H1 (cell line): ENCODE results near the gene TRDMT1. TPM values are rescaled to one million over a fixed set of nuclear protein-coding genes. Genes with fewer than 3 reads are reported as not detected.

Experiments used
- CTCF ChIA-PET: fragments of 300-600 bp; sonication (Branson Sonifier 250); formaldehyde crosslinking; loops from one replicate; lab custom pipeline; 2021; ENCODE audit not compliant: partially characterized antibody; lab: Charles Lee
- POLR2A ChIA-PET: fragments of 300-600 bp; sonication (Branson Sonifier 250); formaldehyde crosslinking; loops from one replicate; lab custom pipeline; 2021; ENCODE audit warnings: inconsistent platforms; ENCODE audit not compliant: partially characterized antibody; lab: Charles Lee
- DNase-seq, 2 experiments: peaks; one replicate each; pipeline versions ENCODE4 v3.0.0 to v3.0.0-alpha.2; 2010 to 2022; ENCODE audit warnings: low spot score in 2 of 2, low read depth in 1 of 2, mixed read lengths in 1 of 2
- FAIRE-seq: peaks from 2 replicates; lab custom pipeline; 2011; peaks lifted over from hg19 to GRCh38; lab: Jason Lieb, UNC
- H2AFZ ChIP-seq: 2 replicates; pipeline ENCODE4 v1.8.1; 2012; ENCODE audit warnings: low read length, inconsistent platforms
- H2AK5ac ChIP-seq: 2 replicates; pipeline ENCODE4 v1.6.1; 2013; ENCODE audit warnings: low read depth, low read length
- H2BK120ac ChIP-seq: replicated peaks from 2 replicates; pipeline ENCODE3; 2013; ENCODE audit warnings: low read depth, low read length, inconsistent platforms
- H2BK12ac ChIP-seq: 2 replicates; pipeline ENCODE4 v1.6.1; 2013; ENCODE audit warnings: low read depth, low read length
- H2BK15ac ChIP-seq: 2 replicates; pipeline ENCODE4 v1.6.1; 2013; ENCODE audit warnings: low read length
- H2BK20ac ChIP-seq: 2 replicates; pipeline ENCODE4 v1.6.1; 2013; ENCODE audit warnings: low read length
- H2BK5ac ChIP-seq: 2 replicates; pipeline ENCODE4 v1.6.1; 2013; ENCODE audit warnings: low read depth, low read length
- H3K14ac ChIP-seq: 2 replicates; pipeline ENCODE4 v1.6.1; 2013; ENCODE audit warnings: inconsistent platforms; ENCODE audit not compliant: insufficient read length
- H3K18ac ChIP-seq: 2 replicates; pipeline ENCODE4 v1.6.1; 2013; ENCODE audit warnings: low read length; ENCODE audit errors: extremely low read depth
- H3K23ac ChIP-seq: 2 replicates; pipeline ENCODE4 v1.6.1; 2013; ENCODE audit warnings: inconsistent platforms; ENCODE audit not compliant: insufficient read length
- H3K23me2 ChIP-seq: 2 replicates; pipeline ENCODE4 v1.6.1; 2013; ENCODE audit warnings: low read depth, low read length
- H3K27ac ChIP-seq: 2 replicates; pipeline ENCODE4 v1.6.1; 2011; ENCODE audit warnings: low read depth, low read length, inconsistent platforms
- H3K27me3 ChIP-seq, 4 experiments: replicated peaks in 1 of 4; 1 replicate in 1 of 4; 2 replicates in 3 of 4; pipeline versions ENCODE4 v1.6.1 to v1.8.1; 2011 to 2013; ENCODE audit warnings: low read length in 3 of 4, mild to moderate bottlenecking in 3 of 4, inconsistent platforms in 2 of 4, mixed read lengths in 2 of 4, moderate library complexity in 1 of 4; ENCODE audit not compliant: control insufficient read depth in 3 of 4, insufficient read depth in 3 of 4; ENCODE audit errors: extremely low read depth in 1 of 4
- H3K36me3 ChIP-seq, 4 experiments: 2 replicates each; pipeline versions ENCODE4 v1.6.1 to v1.8.1; 2011 to 2013; ENCODE audit warnings: mild to moderate bottlenecking in 4 of 4, low read length in 3 of 4, moderate library complexity in 2 of 4, control low read depth in 1 of 4, inconsistent platforms in 1 of 4; ENCODE audit not compliant: insufficient read depth in 4 of 4, control insufficient read depth in 2 of 4
- H3K4ac ChIP-seq: replicated peaks from 2 replicates; pipeline ENCODE3; 2013; ENCODE audit warnings: low read length, low read depth, mixed read lengths, inconsistent platforms; ENCODE audit not compliant: insufficient read length
- H3K4me1 ChIP-seq, 4 experiments: replicated peaks in 1 of 4; 1 replicate in 1 of 4; 2 replicates in 3 of 4; pipeline versions ENCODE4 v1.6.1 to v1.8.1; 2011 to 2013; ENCODE audit warnings: low read length in 3 of 4, inconsistent platforms in 2 of 4, mixed read lengths in 1 of 4; ENCODE audit not compliant: insufficient read depth in 4 of 4, control insufficient read depth in 3 of 4
- H3K4me2 ChIP-seq, 2 experiments: 2 replicates each; pipeline versions ENCODE4 v1.6.1 to v1.8.1; 2011 to 2013; ENCODE audit warnings: low read depth in 2 of 2, low read length in 2 of 2, control low read depth in 1 of 2, inconsistent platforms in 1 of 2, mild to moderate bottlenecking in 1 of 2; ENCODE audit not compliant: insufficient read depth in 1 of 2
- H3K4me3 ChIP-seq, 4 experiments: fragments of 200-600, 300-600 bp in 1 of 4; sonication (generic), shearing (Covaris generic), sonication (Bioruptor Twin) in 1 of 4; 2 replicates each; pipeline versions ENCODE4 v1.5.1 to v1.8.1; 2011 to 2016; ENCODE audit warnings: low read length in 4 of 4, low read depth in 3 of 4, control low read depth in 2 of 4, inconsistent platforms in 2 of 4, mild to moderate bottlenecking in 2 of 4, mixed read lengths in 1 of 4, moderate library complexity in 1 of 4; ENCODE audit not compliant: insufficient read depth in 2 of 4; ENCODE audit errors: extremely low read depth in 1 of 4
- H3K56ac ChIP-seq: replicated peaks from 2 replicates; pipeline ENCODE3; 2013; ENCODE audit warnings: low read depth, mild to moderate bottlenecking, mixed read lengths, low read length, inconsistent platforms; ENCODE audit not compliant: insufficient read length
- H3K79me1 ChIP-seq: 2 replicates; pipeline ENCODE4 v1.6.1; 2013; ENCODE audit warnings: low read depth, low read length, control low read depth
- H3K79me2 ChIP-seq, 2 experiments: 2 replicates each; pipeline versions ENCODE4 v1.6.1 to v1.8.1; 2012 to 2013; ENCODE audit warnings: low read length in 2 of 2, mild to moderate bottlenecking in 2 of 2, inconsistent platforms in 1 of 2; ENCODE audit not compliant: insufficient read depth in 2 of 2, control insufficient read depth in 1 of 2
- H3K9ac ChIP-seq, 4 experiments: replicated peaks in 1 of 4; 1 replicate in 1 of 4; 2 replicates in 3 of 4; pipeline versions ENCODE4 v1.6.1 to v1.8.1; 2011 to 2013; ENCODE audit warnings: low read depth in 3 of 4, low read length in 3 of 4, control low read depth in 2 of 4, mild to moderate bottlenecking in 2 of 4, moderate library complexity in 2 of 4, inconsistent platforms in 1 of 4; ENCODE audit errors: extremely low read depth in 1 of 4
- H3K9me3 ChIP-seq, 2 experiments: 2 replicates each; pipeline versions ENCODE4 v1.6.1 to v1.8.1; 2012 to 2013; ENCODE audit warnings: mild to moderate bottlenecking in 2 of 2, moderate library complexity in 2 of 2, control low read depth in 1 of 2, inconsistent platforms in 1 of 2, low read depth in 1 of 2, low read length in 1 of 2, mixed read lengths in 1 of 2; ENCODE audit not compliant: insufficient read depth in 2 of 2
- H4K20me1 ChIP-seq, 2 experiments: replicated peaks in 1 of 2; 2 replicates each; pipeline versions ENCODE3 to v1.8.1; 2011 to 2013; ENCODE audit warnings: inconsistent platforms in 2 of 2, low read length in 2 of 2, mild to moderate bottlenecking in 1 of 2; ENCODE audit not compliant: insufficient read depth in 2 of 2, control insufficient read depth in 1 of 2
- H4K5ac ChIP-seq: 2 replicates; pipeline ENCODE4 v1.6.1; 2013; ENCODE audit warnings: low read length, low read depth, mixed read lengths, inconsistent platforms; ENCODE audit not compliant: insufficient read length
- H4K8ac ChIP-seq: 2 replicates; pipeline ENCODE4 v1.8.0; 2013; ENCODE audit warnings: mild to moderate bottlenecking, moderate library complexity, low read length, inconsistent platforms; ENCODE audit not compliant: insufficient read depth; ENCODE audit errors: extremely low read depth
- H4K91ac ChIP-seq: replicated peaks from 2 replicates; pipeline ENCODE3; 2013; ENCODE audit warnings: low read length, mixed read lengths, inconsistent platforms; ENCODE audit not compliant: insufficient read length
- BCL11A ChIP-seq, 2 experiments: IDR thresholded peaks; one replicate each; pipeline ENCODE4 v1.6.1; 2011; ENCODE audit warnings: low read depth in 2 of 2, low read length in 2 of 2, mild to moderate bottlenecking in 2 of 2
- CREB1 ChIP-seq: IDR thresholded peaks from 2 replicates; pipeline ENCODE4 v1.6.1; 2012; ENCODE audit warnings: inconsistent platforms
- HDAC2 ChIP-seq, 2 experiments: fragments of 300-600 bp in 1 of 2; sonication (generic) in 1 of 2; IDR thresholded peaks; 2 replicates each; pipeline ENCODE4 v1.6.1; 2011 to 2012; ENCODE audit warnings: low read depth in 2 of 2, low read length in 2 of 2, mild to moderate bottlenecking in 2 of 2, moderate library complexity in 2 of 2, borderline replicate concordance in 1 of 2, inconsistent platforms in 1 of 2
- MAFK ChIP-seq: IDR thresholded peaks from 2 replicates; pipeline ENCODE4 v1.6.1; 2012; ENCODE audit warnings: low read depth, mild to moderate bottlenecking, improper control_type of control experiment, low read length
- POLR2AphosphoS5 ChIP-seq: IDR thresholded peaks from 2 replicates; pipeline ENCODE4 v1.6.1; 2011; ENCODE audit warnings: low read depth, low read length
- RAD21 ChIP-seq, 2 experiments: IDR thresholded peaks in 1 of 2; conservative IDR thresholded peaks in 1 of 2; 2 replicates each; pipeline ENCODE4 v1.6.1; 2011; ENCODE audit warnings: low read depth in 2 of 2, low read length in 2 of 2, improper control_type of control experiment in 1 of 2, inconsistent platforms in 1 of 2, mild to moderate bottlenecking in 1 of 2, moderate library complexity in 1 of 2
- SAP30 ChIP-seq: fragments of 300-600 bp; sonication (generic); IDR thresholded peaks from 2 replicates; pipeline ENCODE4 v1.7.1; 2012; ENCODE audit warnings: low read length, moderate library complexity, mild to moderate bottlenecking, inconsistent platforms; ENCODE audit not compliant: insufficient read depth, insufficient replicate concordance
- SIRT6 ChIP-seq: IDR thresholded peaks from one replicate; pipeline ENCODE4 v1.7.1; 2012; ENCODE audit warnings: low read length, inconsistent platforms
- SIX5 ChIP-seq: IDR thresholded peaks from 2 replicates; pipeline ENCODE4 v1.6.1; 2011; ENCODE audit warnings: mild to moderate bottlenecking, low read depth, low read length
- WGBS, 2 experiments: shearing (Covaris generic) in 1 of 2; methylation state at CpG; one replicate each; pipeline versions ENCODE4 v1.1.6 to v1.1.7; 2013 to 2015; ENCODE audit warnings: low lambda C conversion rate in 2 of 2, mixed read lengths in 2 of 2, inconsistent platforms in 1 of 2, low coverage in 1 of 2, missing lambda C conversion rate in 1 of 2; ENCODE audit not compliant: insufficient replicate concordance in 2 of 2, insufficient coverage in 1 of 2, insufficient read length in 1 of 2; ENCODE audit errors: extremely low coverage in 1 of 2, missing lambda C conversion rate in 1 of 2; 5-methylcytosine and 5-hydroxymethylcytosine counted together
- polyA plus RNA-seq, 7 experiments: library from polyadenylated mRNA; depleted of rRNA in 3 of 7; stranded (reverse) in 5 of 7; unstranded in 2 of 7; fragments of >200 nt in 5 of 7; fragments of 200-250 nt in 2 of 7; gene quantifications; 1 replicate in 5 of 7; 2 replicates in 1 of 7; 4 replicates in 1 of 7; pipeline versions ENCODE4 v1.2.1 to v1.2.3, GENCODE V29; 2011 to 2013; ENCODE audit warnings: missing spikeins in 2 of 7, mixed read lengths in 2 of 7
- total RNA-seq: library from RNA; stranded (reverse); fragmentation: NEBNext Ultra II Directional; extraction: Animal tissue kit (Norgen Biotek cat#: 25700); gene quantifications from 2 replicates; pipeline ENCODE4 v1.2.1, GENCODE V29; 2021
- TF ChIP-seq, protein P1 (sequence below), 3 experiments: IDR thresholded peaks; 1 replicate in 2 of 3; 2 replicates in 1 of 3; pipeline versions ENCODE4 v1.5.1 to v1.6.1; 2011; ENCODE audit warnings: low read length in 3 of 3, mild to moderate bottlenecking in 3 of 3, inconsistent platforms in 2 of 3, low read depth in 1 of 3, moderate library complexity in 1 of 3; ENCODE audit not compliant: insufficient read depth in 1 of 3; ENCODE audit errors: control extremely low read depth in 1 of 3

Gene TRDMT1
- total and polyA plus RNA-seq, 2 of the 8 experiments (the other 6 are each of a cell fraction or from before 2014, with no cell fraction given): 7.4 to 21.4 TPM

DNA sequence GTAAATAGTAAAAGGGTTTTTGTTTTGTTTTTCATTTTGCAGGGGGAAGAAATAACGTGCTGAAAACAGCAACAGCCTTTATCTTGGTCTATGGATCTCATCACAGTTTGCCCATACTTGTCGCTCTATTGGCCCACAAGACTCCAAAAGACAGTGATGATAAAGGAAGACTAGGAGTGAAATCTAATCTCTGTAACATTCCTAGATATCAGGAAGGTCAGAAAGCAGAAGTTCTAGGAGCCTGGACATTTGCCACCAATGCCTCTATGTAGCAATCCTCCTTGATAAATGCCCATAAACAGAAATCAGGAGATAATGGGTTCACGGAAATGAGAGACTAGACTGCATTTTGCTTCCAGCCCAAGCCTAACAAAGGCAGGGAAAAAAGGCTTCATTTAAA lies 80.8 kb downstream of the TRDMT1 start:
- CTCF ChIA-PET: interaction anchor here (1.1 kb wide), 1 partner anchor 107 kb away, joined by 3 read pairs; the partner anchor contains the start of gene VIM
- Histone ChIP-seq H2BK120ac (no peak overlapping the region), H3K27me3 (no peaks in the 10 kb centered on the region)
- TF ChIP-seq, protein P1, sequence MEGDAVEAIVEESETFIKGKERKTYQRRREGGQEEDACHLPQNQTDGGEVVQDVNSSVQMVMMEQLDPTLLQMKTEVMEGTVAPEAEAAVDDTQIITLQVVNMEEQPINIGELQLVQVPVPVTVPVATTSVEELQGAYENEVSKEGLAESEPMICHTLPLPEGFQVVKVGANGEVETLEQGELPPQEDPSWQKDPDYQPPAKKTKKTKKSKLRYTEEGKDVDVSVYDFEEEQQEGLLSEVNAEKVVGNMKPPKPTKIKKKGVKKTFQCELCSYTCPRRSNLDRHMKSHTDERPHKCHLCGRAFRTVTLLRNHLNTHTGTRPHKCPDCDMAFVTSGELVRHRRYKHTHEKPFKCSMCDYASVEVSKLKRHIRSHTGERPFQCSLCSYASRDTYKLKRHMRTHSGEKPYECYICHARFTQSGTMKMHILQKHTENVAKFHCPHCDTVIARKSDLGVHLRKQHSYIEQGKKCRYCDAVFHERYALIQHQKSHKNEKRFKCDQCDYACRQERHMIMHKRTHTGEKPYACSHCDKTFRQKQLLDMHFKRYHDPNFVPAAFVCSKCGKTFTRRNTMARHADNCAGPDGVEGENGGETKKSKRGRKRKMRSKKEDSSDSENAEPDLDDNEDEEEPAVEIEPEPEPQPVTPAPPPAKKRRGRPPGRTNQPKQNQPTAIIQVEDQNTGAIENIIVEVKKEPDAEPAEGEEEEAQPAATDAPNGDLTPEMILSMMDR (IDR thresholded peaks at IDR 0.05; ENCODE audit: control extremely low read depth in 1 of 3, insufficient read depth in 1 of 3, low read depth in 1 of 3, low read length in 3 of 3): no peak
- TF ChIP-seq POLR2AphosphoS5: no peak
- TF ChIP-seq MAFK: no peak
- no peak for TF ChIP-seq CREB1
- no peak for TF ChIP-seq SIX5
- no peak for TF ChIP-seq SAP30
- no peak for TF ChIP-seq RAD21 (IDR thresholded peaks at IDR 0.05 in 1 of 2, conservative IDR thresholded peaks at IDR 0.05 in 1 of 2; ENCODE audit: low read depth in 2 of 2, low read length in 2 of 2)
- TF ChIP-seq BCL11A (IDR thresholded peaks at IDR 0.05; ENCODE audit: low read depth in 2 of 2, low read length in 2 of 2): no peak
- no peak for TF ChIP-seq HDAC2 (IDR thresholded peaks at IDR 0.05; ENCODE audit: borderline replicate concordance in 1 of 2, low read depth in 2 of 2, low read length in 2 of 2)
- no peak for TF ChIP-seq SIRT6

More for the DNA sequence above, 80.8 kb downstream of the TRDMT1 start:
- Histone ChIP-seq H2AK5ac (no peak overlapping the region), H3K23me2 (no peaks in the 10 kb centered on the region), H3K4me3 (no peak overlapping the region), H3K14ac (no peak overlapping the region), H3K36me3 (no peaks in the 10 kb centered on the region), H3K9ac (no peak overlapping the region), H3K4me1 (peaks cover 0 to 5% (median 4%) of the 10 kb centered on the region in 4 experiments; a peak in 4 of 7 replicates), H2BK15ac (no peak overlapping the region), H3K9me3 (no peaks in the 10 kb centered on the region), H3K56ac (no peak overlapping the region), H2BK12ac (no peak overlapping the region), H4K91ac (no peak overlapping the region), H3K4ac (no peak overlapping the region), H3K79me2 (no peaks in the 10 kb centered on the region), H4K20me1 (no peaks in the 10 kb centered on the region), H2BK5ac (no peak overlapping the region), H3K4me2 (no peak overlapping the region), H2AFZ (no peak overlapping the region), H3K18ac (no peak overlapping the region), H2BK20ac (no peak overlapping the region), H4K5ac (no peak overlapping the region), H3K79me1 (no peaks in the 10 kb centered on the region), H4K8ac (no peak overlapping the region), H3K27ac (no peak overlapping the region), H3K23ac (no peak overlapping the region)
- DNase-seq: no peak
- POLR2A ChIA-PET: no interaction called here
- 88% methylated on average over 3 of the region's 3 CpGs; no CpG with 5 or more reads in 1 of the 2 experiments for WGBS, 2 experiments
- no peak for FAIRE-seq
